K562 (cell line): ENCODE measurements around the gene RALGPS1. TPM values are rescaled to one million over a fixed set of nuclear protein-coding genes. Genes with fewer than 3 reads are reported as not detected.

Experiments
- FIP1L1 ChIP-seq: fragments of 200-400 bp; formaldehyde crosslinking; IDR thresholded peaks from 2 replicates; pipeline ENCODE4 v1.6.1; 2018; ENCODE audit warnings: mild to moderate bottlenecking, low read depth, low read length; ENCODE audit not compliant: poor library complexity, severe bottlenecking
- FUS ChIP-seq: fragments of 200-400 bp; formaldehyde crosslinking; optimal IDR thresholded peaks from 2 replicates; pipeline ENCODE3; 2017; ENCODE audit warnings: low read depth, low read length
- HIVEP1 ChIP-seq: fragments of 250-450 bp; sonication (Bioruptor Pico); IDR thresholded peaks from 2 replicates; pipeline ENCODE4 v1.4.0; 2020; ENCODE audit warnings: mild to moderate bottlenecking
- HNRNPH1 ChIP-seq: fragments of 200-400 bp; formaldehyde crosslinking; optimal IDR thresholded peaks from 2 replicates; pipeline ENCODE3; 2017; ENCODE audit warnings: low read depth, mild to moderate bottlenecking, low read length, moderate library complexity
- ILK ChIP-seq: fragments of 450-650 bp; IDR thresholded peaks from 2 replicates; pipeline ENCODE4 v1.6.1; 2016; ENCODE audit warnings: missing genetic modification characterization, low read depth, mild to moderate bottlenecking, missing compliant biosample characterization, moderate library complexity, borderline replicate concordance
- MAFK ChIP-seq: IDR thresholded peaks from 2 replicates; pipeline ENCODE4 v1.6.1; 2011; ENCODE audit warnings: low read length, improper control_type of control experiment
- MTA1 ChIP-seq: fragments of 450-650 bp; IDR thresholded peaks from 2 replicates; pipeline ENCODE4 v1.6.1; 2017; ENCODE audit warnings: borderline replicate concordance
- NR2F6 ChIP-seq: fragments of 450-650 bp; formaldehyde crosslinking; IDR thresholded peaks from 2 replicates; pipeline ENCODE4 v1.4.0; 2020; ENCODE audit warnings: mild to moderate bottlenecking
- SMARCC2 ChIP-seq: fragments of 450-650 bp; IDR thresholded peaks from 2 replicates; pipeline ENCODE4 v1.6.1; 2017; ENCODE audit warnings: antibody characterized with exemption, moderate library complexity, mild to moderate bottlenecking, low read depth
- SPI1 ChIP-seq: IDR thresholded peaks from 2 replicates; pipeline ENCODE4 v1.6.1; 2011; ENCODE audit warnings: low read depth, low read length, control low read depth, borderline replicate concordance
- SRSF9 ChIP-seq: fragments of 200-400 bp; formaldehyde crosslinking; IDR thresholded peaks from 2 replicates; pipeline ENCODE4 v1.6.1; 2017; ENCODE audit warnings: low read depth, low read length, borderline replicate concordance
- XRCC5 ChIP-seq: fragments of 200-400 bp; formaldehyde crosslinking; IDR thresholded peaks from 2 replicates; pipeline ENCODE4 v1.6.1; 2017; ENCODE audit warnings: low read depth, mild to moderate bottlenecking, low read length
- ZNF583 ChIP-seq: fragments of 250-450 bp; sonication (Bioruptor Pico); IDR thresholded peaks from 2 replicates; pipeline ENCODE4 v1.4.0; 2020
- ZNF695 ChIP-seq: fragments of 450-650 bp; formaldehyde crosslinking; IDR thresholded peaks from 2 replicates; pipeline ENCODE4 v1.4.0; 2020; ENCODE audit warnings: mild to moderate bottlenecking, moderate library complexity
- polyA plus RNA-seq, 8 experiments: library from polyadenylated mRNA; depleted of rRNA in 4 of 8; stranded (reverse) in 5 of 8; unstranded in 3 of 8; fragments of >200 nt; fragmentation: Nextera tagmentation in 2 of 8; fragmentation: Illumina TruSeq in 1 of 8; extraction: Ambion mirVana in 2 of 8; extraction: Trizol in 1 of 8; gene quantifications; 2 replicates each; pipeline versions ENCODE4 v1.2.1 to v1.2.3, GENCODE V29; 2011 to 2014; ENCODE audit warnings: inconsistent platforms in 1 of 8, missing spikeins in 1 of 8
- total RNA-seq, 7 experiments: library from RNA; depleted of rRNA in 6 of 7; stranded (reverse); fragments of >200 nt in 6 of 7; fragmentation: Illumina TruSeq in 2 of 7; extraction: Trizol in 2 of 7; gene quantifications; 2 replicates each; pipeline versions ENCODE4 v1.2.1 to v1.2.3, GENCODE V29; 2011 to 2021; ENCODE audit warnings: low replicate concordance in 1 of 7
- TF ChIP-seq, protein P1 (sequence below): sonication (generic); formaldehyde crosslinking; IDR thresholded peaks from 2 replicates; pipeline ENCODE4 v1.8.0; 2023; ENCODE audit warnings: missing genetic modification reagents, mild to moderate bottlenecking, borderline replicate concordance
- TF ChIP-seq, protein P2 (sequence below): fragments of 250-450 bp; sonication (Bioruptor Pico); IDR thresholded peaks from 2 replicates; pipeline ENCODE4 v1.9.0; 2021; ENCODE audit warnings: mild to moderate bottlenecking
- TF ChIP-seq, protein P3 (sequence below): fragments of 450-650 bp; IDR thresholded peaks from 2 replicates; pipeline ENCODE4 v1.6.1; 2016
- TF ChIP-seq, protein P4 (sequence below): fragments of 450-650 bp; IDR thresholded peaks from 2 replicates; pipeline ENCODE4 v1.6.1; 2018; ENCODE audit warnings: mild to moderate bottlenecking, low read depth; ENCODE audit not compliant: partially characterized antibody
- TF ChIP-seq, protein P5 (sequence below): fragments of 450-650 bp; formaldehyde crosslinking; conservative IDR thresholded peaks from 2 replicates; pipeline ENCODE4 v1.4.0; 2022; ENCODE audit warnings: mild to moderate bottlenecking, missing genetic modification characterization

The RALGPS1 gene
- total and polyA plus RNA-seq, 9 of the 15 experiments (the other 6 are each of a cell fraction or from before 2014, with no cell fraction given) = 0.04 to 2.6 (median 1.5) TPM

DNA sequence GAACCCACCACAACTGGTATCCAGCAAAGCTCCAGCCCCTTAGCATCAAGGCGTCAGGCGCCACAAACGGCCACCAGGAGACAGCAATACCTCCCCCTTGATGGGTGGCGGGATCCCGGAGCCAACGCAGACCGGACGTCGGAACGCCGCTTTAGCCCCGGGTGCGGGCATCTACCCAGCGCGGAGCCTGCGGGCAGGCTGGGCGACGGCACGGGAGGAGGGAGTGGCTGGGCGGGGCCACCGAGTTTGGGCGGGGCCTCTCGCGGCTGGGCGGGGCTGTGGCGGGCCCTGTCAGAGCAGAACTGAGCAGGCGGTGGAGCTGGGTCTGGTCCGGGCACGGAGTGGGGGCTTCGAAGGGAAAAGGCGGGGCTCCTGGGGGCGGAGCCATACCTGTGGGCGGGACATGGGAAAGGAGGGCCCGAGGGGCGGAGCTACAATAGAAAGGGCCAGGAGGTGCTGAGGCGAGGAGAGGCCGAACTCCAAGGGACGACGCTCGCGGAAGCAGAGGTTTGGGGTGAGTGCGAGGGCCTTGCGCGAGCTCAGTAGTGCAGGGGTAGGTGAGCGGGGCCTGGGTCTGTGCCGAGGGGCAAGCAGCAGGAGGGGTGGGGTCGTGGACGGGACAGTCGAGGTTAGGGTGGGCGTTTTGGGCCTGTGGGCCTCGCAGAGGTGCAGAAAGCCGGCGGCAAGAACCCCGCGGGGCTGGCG is 309.7 kb downstream of the RALGPS1 start (continued):
- TF ChIP-seq, protein P1, sequence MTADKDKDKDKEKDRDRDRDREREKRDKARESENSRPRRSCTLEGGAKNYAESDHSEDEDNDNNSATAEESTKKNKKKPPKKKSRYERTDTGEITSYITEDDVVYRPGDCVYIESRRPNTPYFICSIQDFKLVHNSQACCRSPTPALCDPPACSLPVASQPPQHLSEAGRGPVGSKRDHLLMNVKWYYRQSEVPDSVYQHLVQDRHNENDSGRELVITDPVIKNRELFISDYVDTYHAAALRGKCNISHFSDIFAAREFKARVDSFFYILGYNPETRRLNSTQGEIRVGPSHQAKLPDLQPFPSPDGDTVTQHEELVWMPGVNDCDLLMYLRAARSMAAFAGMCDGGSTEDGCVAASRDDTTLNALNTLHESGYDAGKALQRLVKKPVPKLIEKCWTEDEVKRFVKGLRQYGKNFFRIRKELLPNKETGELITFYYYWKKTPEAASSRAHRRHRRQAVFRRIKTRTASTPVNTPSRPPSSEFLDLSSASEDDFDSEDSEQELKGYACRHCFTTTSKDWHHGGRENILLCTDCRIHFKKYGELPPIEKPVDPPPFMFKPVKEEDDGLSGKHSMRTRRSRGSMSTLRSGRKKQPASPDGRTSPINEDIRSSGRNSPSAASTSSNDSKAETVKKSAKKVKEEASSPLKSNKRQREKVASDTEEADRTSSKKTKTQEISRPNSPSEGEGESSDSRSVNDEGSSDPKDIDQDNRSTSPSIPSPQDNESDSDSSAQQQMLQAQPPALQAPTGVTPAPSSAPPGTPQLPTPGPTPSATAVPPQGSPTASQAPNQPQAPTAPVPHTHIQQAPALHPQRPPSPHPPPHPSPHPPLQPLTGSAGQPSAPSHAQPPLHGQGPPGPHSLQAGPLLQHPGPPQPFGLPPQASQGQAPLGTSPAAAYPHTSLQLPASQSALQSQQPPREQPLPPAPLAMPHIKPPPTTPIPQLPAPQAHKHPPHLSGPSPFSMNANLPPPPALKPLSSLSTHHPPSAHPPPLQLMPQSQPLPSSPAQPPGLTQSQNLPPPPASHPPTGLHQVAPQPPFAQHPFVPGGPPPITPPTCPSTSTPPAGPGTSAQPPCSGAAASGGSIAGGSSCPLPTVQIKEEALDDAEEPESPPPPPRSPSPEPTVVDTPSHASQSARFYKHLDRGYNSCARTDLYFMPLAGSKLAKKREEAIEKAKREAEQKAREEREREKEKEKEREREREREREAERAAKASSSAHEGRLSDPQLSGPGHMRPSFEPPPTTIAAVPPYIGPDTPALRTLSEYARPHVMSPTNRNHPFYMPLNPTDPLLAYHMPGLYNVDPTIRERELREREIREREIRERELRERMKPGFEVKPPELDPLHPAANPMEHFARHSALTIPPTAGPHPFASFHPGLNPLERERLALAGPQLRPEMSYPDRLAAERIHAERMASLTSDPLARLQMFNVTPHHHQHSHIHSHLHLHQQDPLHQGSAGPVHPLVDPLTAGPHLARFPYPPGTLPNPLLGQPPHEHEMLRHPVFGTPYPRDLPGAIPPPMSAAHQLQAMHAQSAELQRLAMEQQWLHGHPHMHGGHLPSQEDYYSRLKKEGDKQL (CRISPR knock-in tag) = no peak
- TF ChIP-seq, protein P2, sequence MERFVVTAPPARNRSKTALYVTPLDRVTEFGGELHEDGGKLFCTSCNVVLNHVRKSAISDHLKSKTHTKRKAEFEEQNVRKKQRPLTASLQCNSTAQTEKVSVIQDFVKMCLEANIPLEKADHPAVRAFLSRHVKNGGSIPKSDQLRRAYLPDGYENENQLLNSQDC (CRISPR knock-in tag) = no peak
- TF ChIP-seq ZNF695 (CRISPR knock-in tag) = no peak
- TF ChIP-seq XRCC5 = 0 out of 2 replicates have a peak, but pooled peaks have one; percentile 20
- no peak for TF ChIP-seq SMARCC2
- no peak for TF ChIP-seq MAFK
- no peak for TF ChIP-seq ZNF583 (CRISPR knock-in tag)
- TF ChIP-seq NR2F6 = no peak
- no peak for TF ChIP-seq ILK
- TF ChIP-seq HNRNPH1 = no peak
- no peak for TF ChIP-seq SPI1
- TF ChIP-seq HIVEP1 (CRISPR knock-in tag) = no peak
- no peak for TF ChIP-seq FUS
- TF ChIP-seq, protein P3, sequence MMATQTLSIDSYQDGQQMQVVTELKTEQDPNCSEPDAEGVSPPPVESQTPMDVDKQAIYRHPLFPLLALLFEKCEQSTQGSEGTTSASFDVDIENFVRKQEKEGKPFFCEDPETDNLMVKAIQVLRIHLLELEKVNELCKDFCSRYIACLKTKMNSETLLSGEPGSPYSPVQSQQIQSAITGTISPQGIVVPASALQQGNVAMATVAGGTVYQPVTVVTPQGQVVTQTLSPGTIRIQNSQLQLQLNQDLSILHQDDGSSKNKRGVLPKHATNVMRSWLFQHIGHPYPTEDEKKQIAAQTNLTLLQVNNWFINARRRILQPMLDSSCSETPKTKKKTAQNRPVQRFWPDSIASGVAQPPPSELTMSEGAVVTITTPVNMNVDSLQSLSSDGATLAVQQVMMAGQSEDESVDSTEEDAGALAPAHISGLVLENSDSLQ = peak; percentile 54
- TF ChIP-seq MTA1 = no peak
- TF ChIP-seq, protein P4, sequence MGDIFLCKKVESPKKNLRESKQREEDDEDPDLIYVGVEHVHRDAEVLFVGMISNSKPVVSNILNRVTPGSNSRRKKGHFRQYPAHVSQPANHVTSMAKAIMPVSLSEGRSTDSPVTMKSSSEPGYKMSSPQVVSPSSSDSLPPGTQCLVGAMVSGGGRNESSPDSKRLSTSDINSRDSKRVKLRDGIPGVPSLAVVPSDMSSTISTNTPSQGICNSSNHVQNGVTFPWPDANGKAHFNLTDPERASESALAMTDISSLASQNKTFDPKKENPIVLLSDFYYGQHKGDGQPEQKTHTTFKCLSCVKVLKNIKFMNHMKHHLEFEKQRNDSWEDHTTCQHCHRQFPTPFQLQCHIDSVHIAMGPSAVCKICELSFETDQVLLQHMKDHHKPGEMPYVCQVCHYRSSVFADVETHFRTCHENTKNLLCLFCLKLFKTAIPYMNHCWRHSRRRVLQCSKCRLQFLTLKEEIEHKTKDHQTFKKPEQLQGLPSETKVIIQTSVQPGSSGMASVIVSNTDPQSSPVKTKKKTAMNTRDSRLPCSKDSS = no peak
- TF ChIP-seq, protein P5, sequence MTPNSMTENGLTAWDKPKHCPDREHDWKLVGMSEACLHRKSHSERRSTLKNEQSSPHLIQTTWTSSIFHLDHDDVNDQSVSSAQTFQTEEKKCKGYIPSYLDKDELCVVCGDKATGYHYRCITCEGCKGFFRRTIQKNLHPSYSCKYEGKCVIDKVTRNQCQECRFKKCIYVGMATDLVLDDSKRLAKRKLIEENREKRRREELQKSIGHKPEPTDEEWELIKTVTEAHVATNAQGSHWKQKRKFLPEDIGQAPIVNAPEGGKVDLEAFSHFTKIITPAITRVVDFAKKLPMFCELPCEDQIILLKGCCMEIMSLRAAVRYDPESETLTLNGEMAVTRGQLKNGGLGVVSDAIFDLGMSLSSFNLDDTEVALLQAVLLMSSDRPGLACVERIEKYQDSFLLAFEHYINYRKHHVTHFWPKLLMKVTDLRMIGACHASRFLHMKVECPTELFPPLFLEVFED (CRISPR knock-in tag) = no peak
- TF ChIP-seq SRSF9 = no peak
- TF ChIP-seq FIP1L1 = no peak
